IPS-18a (cell line): ENCODE measurements around the gene SEC61B.

Source experiments
- H3K27ac ChIP-seq: one replicate; pipeline ENCODE4 v1.5.1; 2013; ENCODE audit warnings: low read length
- H3K27me3 ChIP-seq: one replicate; pipeline ENCODE4 v1.6.1; 2013; ENCODE audit warnings: mild to moderate bottlenecking, low read length; ENCODE audit not compliant: control insufficient read depth, insufficient read depth
- H3K36me3 ChIP-seq: one replicate; pipeline ENCODE4 v1.6.1; 2013; ENCODE audit warnings: low read depth, low read length; ENCODE audit not compliant: control insufficient read depth
- H3K4me1 ChIP-seq: one replicate; pipeline ENCODE4 v1.6.1; 2013; ENCODE audit warnings: low read depth, low read length; ENCODE audit not compliant: control insufficient read depth
- H3K4me3 ChIP-seq: one replicate; pipeline ENCODE4 v1.5.1; 2013; ENCODE audit warnings: low read length
- H3K9ac ChIP-seq: one replicate; pipeline ENCODE4 v1.6.1; 2013; ENCODE audit warnings: mild to moderate bottlenecking, low read length, moderate library complexity
- H3K9me3 ChIP-seq: one replicate; pipeline ENCODE4 v1.6.1; 2013; ENCODE audit warnings: low read depth, low read length; ENCODE audit not compliant: control insufficient read depth

SEC61B gene

DNA sequence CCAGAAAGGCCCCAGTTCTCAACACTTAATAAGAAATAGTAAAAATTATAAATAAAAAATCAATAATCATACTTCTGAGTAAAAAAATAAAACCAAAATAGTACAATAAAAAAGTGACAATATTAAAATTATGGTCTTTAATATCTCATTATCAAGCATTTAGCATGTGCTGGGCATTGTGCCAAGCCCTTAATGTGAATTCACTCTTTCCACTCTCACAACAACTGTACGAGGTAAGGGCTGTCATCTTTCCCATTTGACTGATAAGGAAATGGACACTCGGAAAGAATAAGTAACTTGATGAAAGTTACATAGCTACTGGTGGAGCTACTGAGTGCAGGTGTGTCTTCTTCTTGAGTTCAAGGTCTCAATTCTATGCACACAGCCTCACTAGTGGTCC lies 43.6 kb downstream of the SEC61B start:
- Histone ChIP-seq H3K9ac (no peak overlapping the region), H3K4me1 (no peaks in the 10 kb centered on the region), H3K27ac (no peak overlapping the region), H3K4me3 (no peak overlapping the region), H3K36me3 (no peaks in the 10 kb centered on the region), H3K27me3 (no peaks in the 10 kb centered on the region), H3K9me3 (no peaks in the 10 kb centered on the region)

GRCh38 chr9:99266255-99267023 lies 44.4 kb downstream of the SEC61B start:
- Histone ChIP-seq H3K36me3 (no peaks in the 10 kb centered on the region), H3K4me3 (no peak overlapping the region), H3K9ac (no peak overlapping the region), H3K27ac (no peak overlapping the region), H3K4me1 (no peaks in the 10 kb centered on the region), H3K27me3 (no peaks in the 10 kb centered on the region), H3K9me3 (no peaks in the 10 kb centered on the region)

- Histone ChIP-seq H3K4me1 (no peaks in the 10 kb centered on the region), H3K9ac (no peak overlapping the region), H3K36me3 (no peaks in the 10 kb centered on the region), H3K27me3 (no peaks in the 10 kb centered on the region), H3K27ac (no peak overlapping the region), H3K9me3 (no peaks in the 10 kb centered on the region), H3K4me3 (no peak overlapping the region)
Measured at GRCh38 chr9:99269416-99269815, 47.3 kb downstream of the SEC61B start.

DNA sequence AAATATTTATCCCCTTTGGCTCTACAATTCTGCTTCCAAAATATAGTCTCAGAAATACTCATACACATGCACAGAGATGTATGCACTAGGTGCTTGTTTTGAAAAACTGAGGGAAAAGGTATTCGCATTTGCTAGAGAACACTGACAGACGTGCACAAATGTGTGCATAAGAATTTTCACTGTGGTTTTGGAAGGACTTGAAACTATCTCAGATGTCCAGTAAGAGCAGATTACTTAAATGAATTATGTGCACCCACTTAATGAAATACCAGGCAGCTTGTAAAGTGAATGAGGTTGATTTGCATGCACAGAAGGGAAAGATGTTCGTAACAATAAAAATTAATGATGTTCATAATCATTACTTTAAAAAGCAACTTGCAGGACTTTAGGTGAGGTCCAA lies 48.4 kb downstream of the SEC61B start:
- no peak overlapping the region for H3K27ac ChIP-seq
- no peaks in the 10 kb centered on the region for H3K36me3 ChIP-seq

GRCh38 chr9:99272836-99273235 lies 50.8 kb downstream of the SEC61B start:
- Histone ChIP-seq H3K9me3 (no peaks in the 10 kb centered on the region), H3K27ac (no peak overlapping the region), H3K4me3 (no peak overlapping the region), H3K27me3 (no peaks in the 10 kb centered on the region), H3K36me3 (no peaks in the 10 kb centered on the region), H3K9ac (no peak overlapping the region), H3K4me1 (no peaks in the 10 kb centered on the region)

More for the DNA sequence above, 48.4 kb downstream of the SEC61B start:
- Histone ChIP-seq H3K27me3 (no peaks in the 10 kb centered on the region), H3K9ac (no peak overlapping the region), H3K9me3 (no peaks in the 10 kb centered on the region), H3K4me3 (no peak overlapping the region), H3K4me1 (no peaks in the 10 kb centered on the region)

DNA sequence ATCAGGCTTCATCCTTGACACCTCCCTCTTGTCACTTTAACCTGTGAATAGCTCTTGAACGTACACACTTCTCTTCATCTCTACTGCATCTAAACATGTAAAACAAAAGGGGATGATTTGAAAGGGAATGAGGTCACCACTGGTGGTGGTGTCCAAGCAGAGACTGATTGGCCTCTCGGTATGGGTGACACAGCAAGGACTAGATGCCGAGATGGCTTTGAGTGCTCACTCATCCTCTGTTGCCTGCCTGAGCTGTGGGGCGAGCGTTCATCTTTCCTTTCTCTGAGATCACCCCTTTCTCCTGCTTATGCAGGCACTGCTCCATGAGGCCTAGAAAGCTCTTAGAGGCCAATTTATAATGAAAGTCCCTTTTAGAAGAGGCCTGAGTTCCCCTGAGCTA lies 51.9 kb downstream of the SEC61B start:
- no peaks in the 10 kb centered on the region for H3K36me3 ChIP-seq
- no peak overlapping the region for H3K9ac ChIP-seq
- H3K9me3 ChIP-seq = no peaks in the 10 kb centered on the region
- no peak overlapping the region for H3K27ac ChIP-seq
- no peak overlapping the region for H3K4me3 ChIP-seq
- no peaks in the 10 kb centered on the region for H3K4me1 ChIP-seq
- no peaks in the 10 kb centered on the region for H3K27me3 ChIP-seq

- no peaks in the 10 kb centered on the region for H3K27me3 ChIP-seq
- H3K4me3 ChIP-seq = no peak overlapping the region
- no peaks in the 10 kb centered on the region for H3K36me3 ChIP-seq
- no peaks in the 10 kb centered on the region for H3K4me1 ChIP-seq
- no peak overlapping the region for H3K9ac ChIP-seq
- H3K27ac ChIP-seq = no peak overlapping the region
- no peaks in the 10 kb centered on the region for H3K9me3 ChIP-seq
Measured at GRCh38 chr9:99274495-99274894, 52.4 kb downstream of the SEC61B start.
